Osteocyte (in vitro differentiated cells): Measurements from ENCODE around the gene MRGPRD. TPM values are rescaled to one million over a fixed set of nuclear protein-coding genes. Genes with fewer than 3 reads are reported as not detected.

Source experiments
- DNase-seq: peaks from one replicate; pipeline ENCODE4 v3.0.0; 2021; ENCODE audit warnings: mixed read lengths; ENCODE audit not compliant: unreplicated experiment; ENCODE audit errors: extremely low spot score
- H3K27ac Mint-ChIP-seq: one replicate; pipeline ENCODE4 v1.8.0; 2021; ENCODE audit warnings: mild to moderate bottlenecking, mixed read lengths; ENCODE audit not compliant: unreplicated experiment
- H3K27me3 Mint-ChIP-seq: one replicate; pipeline ENCODE4 v1.8.0; 2021; ENCODE audit warnings: mixed read lengths; ENCODE audit not compliant: unreplicated experiment
- H3K36me3 Mint-ChIP-seq: one replicate; pipeline ENCODE4 v1.8.0; 2021; ENCODE audit warnings: mixed read lengths; ENCODE audit not compliant: unreplicated experiment
- H3K4me1 Mint-ChIP-seq: one replicate; pipeline ENCODE4 v1.8.0; 2021; ENCODE audit warnings: mixed read lengths; ENCODE audit not compliant: unreplicated experiment
- H3K4me3 Mint-ChIP-seq: one replicate; pipeline ENCODE4 v1.8.0; 2021; ENCODE audit warnings: mild to moderate bottlenecking, moderate library complexity, mixed read lengths; ENCODE audit not compliant: unreplicated experiment
- H3K9me3 Mint-ChIP-seq: one replicate; pipeline ENCODE4 v1.8.0; 2021; ENCODE audit warnings: mixed read lengths; ENCODE audit not compliant: unreplicated experiment
- CTCF ChIP-seq: fragments of 200-600 bp; sonication (generic); IDR thresholded peaks from 2 replicates; pipeline ENCODE4 v1.5.0; 2021; ENCODE audit warnings: antibody characterized with exemption, mild to moderate bottlenecking, moderate library complexity
- total RNA-seq: library from RNA; stranded (reverse); gene quantifications from 2 replicates; pipeline ENCODE4 v1.2.1, GENCODE V29; 2021

MRGPRD gene
- total RNA-seq, 1 donor from 2014 or later: not detected

- DNase-seq: peak; percentile 0
- TF ChIP-seq CTCF: no peak
These were observed 6.4 kb upstream of the MRGPRD start for GRCh38 chr11:68987211-68987610.

DNA sequence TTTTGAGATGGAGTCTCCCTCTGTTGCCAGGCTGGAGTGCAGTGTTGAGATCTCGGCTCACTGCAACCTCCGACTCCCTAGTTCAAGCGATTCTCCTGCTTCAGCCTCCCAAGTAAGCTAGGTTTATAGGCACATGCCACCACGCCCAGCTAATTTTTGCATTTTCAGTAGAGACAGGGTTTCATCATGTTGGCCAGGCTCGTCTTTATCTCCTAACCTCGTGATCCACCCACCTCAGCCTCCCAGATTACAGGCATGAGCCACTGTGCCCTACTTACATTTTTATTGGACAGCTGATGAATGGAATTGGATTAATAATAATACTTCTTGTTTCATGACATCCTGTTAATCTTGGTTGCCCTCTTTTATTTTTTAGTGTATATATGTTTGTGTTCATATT lies 3.0 kb upstream of the MRGPRD start:
- H3K27me3 Mint-ChIP-seq: peaks cover 65% of the 10 kb centered on the region
- peaks cover 4% of the 10 kb centered on the region for H3K4me1 Mint-ChIP-seq
- peaks cover 27% of the 10 kb centered on the region for H3K9me3 Mint-ChIP-seq
- no peak overlapping the region for H3K27ac Mint-ChIP-seq
- peak; percentile 46 for DNase-seq
- TF ChIP-seq CTCF: no peak
- peaks cover 7% of the 10 kb centered on the region for H3K36me3 Mint-ChIP-seq
- no peak overlapping the region for H3K4me3 Mint-ChIP-seq

More at GRCh38 chr11:68987211-68987610, 6.4 kb upstream of the MRGPRD start:
- no peak overlapping the region for H3K27ac Mint-ChIP-seq
- peaks cover 7% of the 10 kb centered on the region for H3K36me3 Mint-ChIP-seq
- H3K27me3 Mint-ChIP-seq: peaks cover 63% of the 10 kb centered on the region
- H3K9me3 Mint-ChIP-seq: peaks cover 21% of the 10 kb centered on the region
- no peak overlapping the region for H3K4me3 Mint-ChIP-seq
- H3K4me1 Mint-ChIP-seq: no peaks in the 10 kb centered on the region

DNA sequence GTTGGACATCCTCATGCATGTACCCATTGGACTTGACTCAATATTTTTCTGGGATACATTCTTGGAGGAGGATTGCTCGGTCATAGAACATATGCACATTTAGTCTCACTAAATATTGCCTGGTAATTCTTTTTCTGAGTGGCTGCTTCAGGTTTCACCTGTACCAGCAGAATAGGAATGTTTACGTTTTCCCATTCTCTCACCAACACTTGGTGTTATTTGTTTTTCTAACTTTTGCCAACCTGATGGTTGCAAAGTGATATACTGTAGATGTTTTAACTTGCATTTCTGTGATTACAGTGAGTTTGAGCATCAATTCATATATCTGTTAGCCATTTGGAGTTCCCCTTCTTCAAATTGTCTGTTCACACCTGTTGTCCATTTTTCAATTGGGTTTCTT lies 1.3 kb upstream of the MRGPRD start:
- Mint-ChIP-seq H3K27me3 (peaks cover 61% of the 10 kb centered on the region), H3K9me3 (peaks cover 23% of the 10 kb centered on the region), H3K27ac (no peak overlapping the region), H3K4me1 (peaks cover 7% of the 10 kb centered on the region), H3K4me3 (no peak overlapping the region), H3K36me3 (peaks cover 7% of the 10 kb centered on the region)
- TF ChIP-seq CTCF: no peak
- no peak for DNase-seq

- no peaks in the 10 kb centered on the region for H3K36me3 Mint-ChIP-seq
- no peak for TF ChIP-seq CTCF
- peaks cover 13% of the 10 kb centered on the region for H3K9me3 Mint-ChIP-seq
- H3K4me1 Mint-ChIP-seq: peaks cover 11% of the 10 kb centered on the region
- H3K27ac Mint-ChIP-seq: no peak overlapping the region
- peak; percentile 68 for DNase-seq
- H3K4me3 Mint-ChIP-seq: no peak overlapping the region
- H3K27me3 Mint-ChIP-seq: peaks cover 50% of the 10 kb centered on the region
These were observed 633 bp downstream of the MRGPRD start for GRCh38 chr11:68979931-68980775.

- DNase-seq: peak; percentile 75
- Mint-ChIP-seq H3K4me1 (peaks cover 11% of the 10 kb centered on the region), H3K4me3 (no peak overlapping the region), H3K9me3 (peaks cover 13% of the 10 kb centered on the region), H3K27ac (no peak overlapping the region), H3K27me3 (peaks cover 46% of the 10 kb centered on the region), H3K36me3 (no peaks in the 10 kb centered on the region)
- TF ChIP-seq CTCF: no peak
These were observed 1.7 kb downstream of the MRGPRD start for GRCh38 chr11:68978931-68979594.
